Brain pericyte (primary cell): ENCODE measurements around the gene SCFD2.
"Not testable (repeated sequence)": the region's sequence is repeated elsewhere in the genome, so short reads cannot be mapped to it uniquely, and the experiment has no call there.

ENCODE experiments used
- DNase-seq: peaks from one replicate; pipeline ENCODE4 v3.0.0-alpha.2; 2012; ENCODE audit warnings: low read depth, low spot score

SCFD2 gene

GRCh38 chr4:53055274-53055673, 310.6 kb downstream of the SCFD2 start:
- no peak for DNase-seq

- no peak for DNase-seq
Observed at GRCh38 chr4:53050361-53050774, 315.5 kb downstream of the SCFD2 start.

- no peak for DNase-seq
Observed at GRCh38 chr4:53049528-53049927, 316.3 kb downstream of the SCFD2 start.

GRCh38 chr4:53044651-53044960, 321.3 kb downstream of the SCFD2 start:
- DNase-seq, result no peak

- no peak for DNase-seq
Observed at GRCh38 chr4:53043891-53044650, 321.8 kb downstream of the SCFD2 start.

- DNase-seq, result no peak
Observed at GRCh38 chr4:53043055-53043454, 322.8 kb downstream of the SCFD2 start.

- no peak for DNase-seq
Observed at GRCh38 chr4:53040851-53041250, 325.0 kb downstream of the SCFD2 start.

GRCh38 chr4:53040459-53040815, 325.4 kb downstream of the SCFD2 start:
- no peak for DNase-seq

- no peak for DNase-seq
Observed at GRCh38 chr4:53039741-53040458, 326.0 kb downstream of the SCFD2 start.

- no peak for DNase-seq
Observed at GRCh38 chr4:53037892-53038291, 328.0 kb downstream of the SCFD2 start.

- DNase-seq, result not testable (repeated sequence)
Observed at GRCh38 chr4:53032908-53033307, 333.0 kb downstream of the SCFD2 start.

- no peak for DNase-seq
Observed at GRCh38 chr4:53026233-53026632, 339.6 kb downstream of the SCFD2 start.

GRCh38 chr4:53023677-53024299, 342.1 kb downstream of the SCFD2 start:
- no peak for DNase-seq

GRCh38 chr4:53022513-53023100, 343.3 kb downstream of the SCFD2 start:
- no peak for DNase-seq

- no peak for DNase-seq
Observed at GRCh38 chr4:53021754-53022512, 343.9 kb downstream of the SCFD2 start.

GRCh38 chr4:53019485-53020382, 346.1 kb downstream of the SCFD2 start:
- no peak for DNase-seq

- no peak for DNase-seq
Observed at GRCh38 chr4:53018471-53018870, 347.4 kb downstream of the SCFD2 start.

GRCh38 chr4:53016099-53016820, 349.6 kb downstream of the SCFD2 start:
- DNase-seq, result no peak

- no peak for DNase-seq
Observed at GRCh38 chr4:53015681-53016080, 350.2 kb downstream of the SCFD2 start.

- no peak for DNase-seq
Observed at GRCh38 chr4:53014881-53015280, 351.0 kb downstream of the SCFD2 start.
